ENCODE results near the gene TSPAN15.

TSPAN15 gene

GRCh38 chr10:69418052-69418752 lies 33.1 kb upstream of the TSPAN15 start:
- no peak for DNase-seq

- DNase-seq: no peak
Observed at GRCh38 chr10:69419096-69419743, 32.0 kb upstream of the TSPAN15 start.

- DNase-seq: no peak
Observed at GRCh38 chr10:69419744-69420126, 31.5 kb upstream of the TSPAN15 start.

- DNase-seq: no peak
Observed at GRCh38 chr10:69421611-69422308, 29.5 kb upstream of the TSPAN15 start.

GRCh38 chr10:69422676-69423075 lies 28.6 kb upstream of the TSPAN15 start:
- DNase-seq: no peak

- DNase-seq: no peak
Observed at GRCh38 chr10:69425041-69425440, 26.2 kb upstream of the TSPAN15 start.

- DNase-seq: no peak
Observed at GRCh38 chr10:69425511-69426298, 25.6 kb upstream of the TSPAN15 start.

GRCh38 chr10:69426376-69426727 lies 24.9 kb upstream of the TSPAN15 start:
- no peak for DNase-seq

- no peak for DNase-seq
Observed at GRCh38 chr10:69428165-69428564, 23.1 kb upstream of the TSPAN15 start.

- no peak for DNase-seq
Observed at GRCh38 chr10:69434169-69434568, 17.1 kb upstream of the TSPAN15 start.

GRCh38 chr10:69434926-69435325 lies 16.3 kb upstream of the TSPAN15 start:
- DNase-seq: no peak

GRCh38 chr10:69435966-69436520 lies 15.2 kb upstream of the TSPAN15 start:
- DNase-seq: no peak

- no peak for DNase-seq
Observed at GRCh38 chr10:69437321-69438259, 13.7 kb upstream of the TSPAN15 start.

GRCh38 chr10:69438536-69439349 lies 12.5 kb upstream of the TSPAN15 start:
- DNase-seq: no peak

GRCh38 chr10:69439350-69439739 lies 11.9 kb upstream of the TSPAN15 start:
- no peak for DNase-seq

GRCh38 chr10:69439813-69440506 lies 11.3 kb upstream of the TSPAN15 start:
- DNase-seq: no peak

- no peak for DNase-seq
Observed at GRCh38 chr10:69443354-69443753, 7.9 kb upstream of the TSPAN15 start.

GRCh38 chr10:69445041-69445440 lies 6.2 kb upstream of the TSPAN15 start:
- no peak for DNase-seq

- no peak for DNase-seq
Observed at GRCh38 chr10:69446229-69446628, 5.0 kb upstream of the TSPAN15 start.

- no peak for DNase-seq
Observed at GRCh38 chr10:69446650-69447151, 4.6 kb upstream of the TSPAN15 start.
